H1 (cell line): ENCODE results near the gene ENTPD6.

ENCODE experiments used
- BCL11A ChIP-seq, 2 experiments: IDR thresholded peaks; one replicate each; pipeline ENCODE4 v1.6.1; 2011; ENCODE audit warnings: low read depth in 2 of 2, low read length in 2 of 2, mild to moderate bottlenecking in 2 of 2
- BRCA1 ChIP-seq: IDR thresholded peaks from 2 replicates; pipeline ENCODE4 v1.6.1; 2012; ENCODE audit warnings: low read depth, low read length, improper control_type of control experiment
- CREB1 ChIP-seq: IDR thresholded peaks from 2 replicates; pipeline ENCODE4 v1.6.1; 2012; ENCODE audit warnings: inconsistent platforms
- CTCF ChIP-seq, 3 experiments: IDR thresholded peaks; 1 replicate in 2 of 3; 2 replicates in 1 of 3; pipeline versions ENCODE4 v1.5.1 to v1.6.1; 2011; ENCODE audit warnings: low read length in 3 of 3, mild to moderate bottlenecking in 3 of 3, inconsistent platforms in 2 of 3, low read depth in 1 of 3, moderate library complexity in 1 of 3; ENCODE audit not compliant: insufficient read depth in 1 of 3; ENCODE audit errors: control extremely low read depth in 1 of 3
- EZH2 ChIP-seq: fragments of 200-600 bp; sonication (generic); IDR thresholded peaks from 2 replicates; pipeline ENCODE4 v1.7.1; 2012; ENCODE audit warnings: low read depth, mild to moderate bottlenecking, moderate library complexity, low read length, inconsistent platforms; ENCODE audit not compliant: severe bottlenecking
- HDAC2 ChIP-seq, 2 experiments: fragments of 300-600 bp in 1 of 2; sonication (generic) in 1 of 2; IDR thresholded peaks; 2 replicates each; pipeline ENCODE4 v1.6.1; 2011 to 2012; ENCODE audit warnings: low read depth in 2 of 2, low read length in 2 of 2, mild to moderate bottlenecking in 2 of 2, moderate library complexity in 2 of 2, borderline replicate concordance in 1 of 2, inconsistent platforms in 1 of 2
- HDAC6 ChIP-seq: IDR thresholded peaks from one replicate; pipeline ENCODE4 v1.7.1; 2012; ENCODE audit warnings: low read depth, mild to moderate bottlenecking, inconsistent platforms, low read length, moderate library complexity
- MAX ChIP-seq: IDR thresholded peaks from 2 replicates; pipeline ENCODE4 v1.6.1; 2012; ENCODE audit warnings: inconsistent platforms
- PHF8 ChIP-seq: fragments of 200-600 bp; sonication (generic); conservative IDR thresholded peaks from 2 replicates; pipeline ENCODE4 v1.7.1; 2012; ENCODE audit warnings: low read depth, mild to moderate bottlenecking, inconsistent platforms, low read length, moderate library complexity
- POLR2AphosphoS5 ChIP-seq: IDR thresholded peaks from 2 replicates; pipeline ENCODE4 v1.6.1; 2011; ENCODE audit warnings: low read depth, low read length
- TAF1 ChIP-seq: IDR thresholded peaks from 2 replicates; pipeline ENCODE4 v1.6.1; 2011; ENCODE audit warnings: mild to moderate bottlenecking, low read depth, low read length
- YY1 ChIP-seq: IDR thresholded peaks from 2 replicates; pipeline ENCODE4 v1.6.1; 2011; ENCODE audit warnings: low read depth, mild to moderate bottlenecking, low read length

GRCh38 chr20:25269833-25270170 is 74.3 kb downstream of the ENTPD6 start:
- no peak for TF ChIP-seq BCL11A (IDR thresholded peaks at IDR 0.05; ENCODE audit: low read depth in 2 of 2, low read length in 2 of 2)
- TF ChIP-seq PHF8, result no peak
- TF ChIP-seq MAX, result no peak
- TF ChIP-seq HDAC6, result no peak
- TF ChIP-seq POLR2AphosphoS5, result no peak
- TF ChIP-seq EZH2, result no peak
- TF ChIP-seq HDAC2 (IDR thresholded peaks at IDR 0.05; ENCODE audit: borderline replicate concordance in 1 of 2, low read depth in 2 of 2, low read length in 2 of 2), result no peak
- TF ChIP-seq CREB1, result no peak
- TF ChIP-seq YY1, result no peak
- TF ChIP-seq CTCF (IDR thresholded peaks at IDR 0.05; ENCODE audit: control extremely low read depth in 1 of 3, insufficient read depth in 1 of 3, low read depth in 1 of 3, low read length in 3 of 3), result no peak
- TF ChIP-seq BRCA1, result no peak
- TF ChIP-seq TAF1, result no peak
